ENCODE results near the gene PREX1.

- TF ChIP-seq CTCF (conservative IDR thresholded peaks at IDR 0.05; ENCODE audit: low read length) (no peak), EZH2phosphoT487 (IDR thresholded peaks at IDR 0.05; ENCODE audit: borderline replicate concordance, low read depth, low read length) (no peak)
Observed at GRCh38 chr20:48779435-48779834, 48.4 kb downstream of the PREX1 start.

Measured in OCI-LY7 (cell line).